PFSK-1 (cell line): ENCODE data around the gene SLC32A1.

Source experiments
- FOXP2 ChIP-seq: optimal IDR thresholded peaks from 2 replicates; pipeline ENCODE3; 2011; ENCODE audit warnings: borderline replicate concordance, control low read depth, inconsistent platforms; ENCODE audit not compliant: insufficient read depth; ENCODE audit errors: extremely low read length, extremely low read depth
- POLR2AphosphoS5 ChIP-seq: IDR thresholded peaks from 2 replicates; pipeline ENCODE4 v1.6.1; 2012; ENCODE audit warnings: low read depth, mild to moderate bottlenecking, control low read depth, low read length, moderate library complexity
- SIN3A ChIP-seq: IDR thresholded peaks from 2 replicates; pipeline ENCODE4 v1.6.1; 2012; ENCODE audit warnings: mild to moderate bottlenecking, low read length, moderate library complexity, borderline replicate concordance; ENCODE audit not compliant: insufficient read depth
- TAF1 ChIP-seq: IDR thresholded peaks from 2 replicates; pipeline ENCODE4 v1.6.1; 2012; ENCODE audit warnings: low read length, control low read depth, borderline replicate concordance; ENCODE audit not compliant: insufficient read depth
- TF ChIP-seq, protein P1 (sequence below), 2 experiments: IDR thresholded peaks; 2 replicates each; pipeline versions ENCODE4 v1.6.1 to v1.8.0; 2011 to 2012; ENCODE audit warnings: low read depth in 2 of 2, low read length in 2 of 2, control low read depth in 1 of 2, inconsistent platforms in 1 of 2, mild to moderate bottlenecking in 1 of 2, moderate library complexity in 1 of 2; ENCODE audit not compliant: insufficient read depth in 1 of 2

Gene SLC32A1

DNA sequence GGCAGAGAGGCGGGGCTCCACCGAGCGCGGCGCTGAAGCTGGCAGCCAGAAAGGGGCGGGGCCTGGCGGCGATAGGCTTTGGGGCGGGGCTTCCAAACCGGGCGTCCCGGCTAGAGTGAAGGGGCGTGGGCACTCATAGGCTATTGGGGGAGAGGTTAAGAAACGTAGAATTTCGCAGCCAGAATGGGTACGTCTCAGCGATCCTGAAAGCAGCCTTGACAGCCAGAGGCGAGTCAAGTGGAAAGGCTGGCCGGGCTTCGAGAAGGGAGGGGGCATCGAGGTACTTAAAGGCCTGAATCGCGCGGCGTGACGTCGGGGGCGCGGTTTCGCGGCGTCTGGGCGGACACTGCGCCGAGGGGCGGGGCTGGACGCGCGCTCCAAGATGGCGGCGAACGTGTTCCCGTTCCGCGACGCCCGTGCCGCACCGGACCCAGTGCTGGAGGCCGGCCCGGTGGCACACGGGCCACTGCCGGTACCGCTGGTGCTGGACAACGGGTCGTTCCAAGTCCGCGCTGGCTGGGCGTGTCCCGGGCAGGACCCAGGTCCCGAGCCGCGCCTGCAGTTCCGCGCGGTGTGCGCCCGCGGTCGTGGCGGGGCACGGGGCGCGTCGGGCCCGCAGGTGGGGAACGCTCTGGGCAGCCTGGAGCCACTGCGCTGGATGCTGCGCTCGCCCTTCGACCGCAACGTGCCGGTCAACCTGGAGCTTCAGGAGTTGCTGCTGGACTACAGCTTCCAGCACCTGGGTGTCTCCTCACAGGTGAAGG is 24.0 kb downstream of the SLC32A1 start, which contains the start of gene ACTR5:
Gene ACTR5, plus strand, starts transcription at position 364 of the 764 bp plus-strand sequence. Its CDS starts 19 bp downstream, at position 383.
- TF ChIP-seq FOXP2 (peak; percentile 46), TAF1 (peak; percentile 68), POLR2AphosphoS5 (peak; percentile 55), SIN3A (no peak)
- TF ChIP-seq, protein P1, sequence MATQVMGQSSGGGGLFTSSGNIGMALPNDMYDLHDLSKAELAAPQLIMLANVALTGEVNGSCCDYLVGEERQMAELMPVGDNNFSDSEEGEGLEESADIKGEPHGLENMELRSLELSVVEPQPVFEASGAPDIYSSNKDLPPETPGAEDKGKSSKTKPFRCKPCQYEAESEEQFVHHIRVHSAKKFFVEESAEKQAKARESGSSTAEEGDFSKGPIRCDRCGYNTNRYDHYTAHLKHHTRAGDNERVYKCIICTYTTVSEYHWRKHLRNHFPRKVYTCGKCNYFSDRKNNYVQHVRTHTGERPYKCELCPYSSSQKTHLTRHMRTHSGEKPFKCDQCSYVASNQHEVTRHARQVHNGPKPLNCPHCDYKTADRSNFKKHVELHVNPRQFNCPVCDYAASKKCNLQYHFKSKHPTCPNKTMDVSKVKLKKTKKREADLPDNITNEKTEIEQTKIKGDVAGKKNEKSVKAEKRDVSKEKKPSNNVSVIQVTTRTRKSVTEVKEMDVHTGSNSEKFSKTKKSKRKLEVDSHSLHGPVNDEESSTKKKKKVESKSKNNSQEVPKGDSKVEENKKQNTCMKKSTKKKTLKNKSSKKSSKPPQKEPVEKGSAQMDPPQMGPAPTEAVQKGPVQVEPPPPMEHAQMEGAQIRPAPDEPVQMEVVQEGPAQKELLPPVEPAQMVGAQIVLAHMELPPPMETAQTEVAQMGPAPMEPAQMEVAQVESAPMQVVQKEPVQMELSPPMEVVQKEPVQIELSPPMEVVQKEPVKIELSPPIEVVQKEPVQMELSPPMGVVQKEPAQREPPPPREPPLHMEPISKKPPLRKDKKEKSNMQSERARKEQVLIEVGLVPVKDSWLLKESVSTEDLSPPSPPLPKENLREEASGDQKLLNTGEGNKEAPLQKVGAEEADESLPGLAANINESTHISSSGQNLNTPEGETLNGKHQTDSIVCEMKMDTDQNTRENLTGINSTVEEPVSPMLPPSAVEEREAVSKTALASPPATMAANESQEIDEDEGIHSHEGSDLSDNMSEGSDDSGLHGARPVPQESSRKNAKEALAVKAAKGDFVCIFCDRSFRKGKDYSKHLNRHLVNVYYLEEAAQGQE (IDR thresholded peaks at IDR 0.05; ENCODE audit: insufficient read depth in 1 of 2, low read depth in 2 of 2, low read length in 2 of 2): no peak

- TF ChIP-seq TAF1 (no peak), POLR2AphosphoS5 (no peak), FOXP2 (no peak), SIN3A (no peak)
- TF ChIP-seq, protein P1 (IDR thresholded peaks at IDR 0.05; ENCODE audit: insufficient read depth in 1 of 2, low read depth in 2 of 2, low read length in 2 of 2): no peak
Measured at GRCh38 chr20:38748861-38749149, 24.5 kb downstream of the SLC32A1 start.

- TF ChIP-seq SIN3A (no peak), POLR2AphosphoS5 (no peak), FOXP2 (no peak), TAF1 (no peak)
- TF ChIP-seq, protein P1 (IDR thresholded peaks at IDR 0.05; ENCODE audit: insufficient read depth in 1 of 2, low read depth in 2 of 2, low read length in 2 of 2): no peak
Measured at GRCh38 chr20:38751360-38751976, 27.2 kb downstream of the SLC32A1 start.

GRCh38 chr20:38752029-38752428 is 27.7 kb downstream of the SLC32A1 start:
- TF ChIP-seq SIN3A: no peak
- TF ChIP-seq, protein P1 (IDR thresholded peaks at IDR 0.05; ENCODE audit: insufficient read depth in 1 of 2, low read depth in 2 of 2, low read length in 2 of 2): no peak
- TF ChIP-seq FOXP2: no peak

GRCh38 chr20:38754924-38755323 is 30.6 kb downstream of the SLC32A1 start:
- TF ChIP-seq SIN3A (no peak), POLR2AphosphoS5 (no peak), FOXP2 (no peak), TAF1 (no peak)
- TF ChIP-seq, protein P1 (IDR thresholded peaks at IDR 0.05; ENCODE audit: insufficient read depth in 1 of 2, low read depth in 2 of 2, low read length in 2 of 2): no peak
